Measurements from ENCODE around the gene ESYT3. TPM values are rescaled to one million over a fixed set of nuclear protein-coding genes. Genes with fewer than 3 reads are reported as not detected.

Gene ESYT3
- total RNA-seq, 1 donor from 2014 or later, result 1.1 TPM

DNA sequence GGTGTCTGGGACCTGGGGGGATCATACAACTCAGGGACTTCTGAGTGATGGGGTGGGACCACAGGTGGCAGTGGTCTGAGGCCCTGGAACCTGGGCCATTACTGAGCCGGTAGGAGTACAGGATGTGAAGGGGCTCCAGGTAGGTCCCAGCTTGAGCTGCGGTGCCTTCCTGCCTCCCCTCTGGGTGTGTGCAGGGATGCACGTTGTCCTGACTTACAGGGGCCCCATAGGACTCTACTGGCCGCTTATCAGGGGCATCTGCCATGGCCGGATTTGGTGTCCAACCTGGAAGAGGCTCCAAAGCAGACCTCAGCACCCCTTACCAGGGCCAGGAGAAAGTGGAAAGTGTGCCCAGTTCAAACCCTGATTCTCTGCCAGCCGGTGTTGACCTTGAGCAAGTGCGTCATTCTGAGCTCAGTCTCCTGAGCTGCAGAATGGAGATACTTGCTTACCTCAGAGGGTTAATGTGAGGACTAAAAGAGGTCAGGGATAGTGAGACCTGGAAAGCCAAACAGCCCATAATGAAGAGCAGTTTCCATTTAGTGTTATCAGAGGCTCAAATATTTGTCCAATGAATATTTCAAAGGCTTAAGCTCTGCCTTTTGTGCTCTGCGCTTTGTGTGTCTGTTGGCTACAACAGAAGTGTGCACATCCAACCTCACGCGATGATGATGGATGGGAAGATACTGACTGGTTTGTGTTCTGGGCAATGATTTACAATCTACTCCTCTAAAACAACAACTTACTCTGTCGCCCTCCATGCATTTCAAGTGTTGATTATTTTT lies 35.4 kb upstream of the ESYT3 start:
- FAIRE-seq (no peak), DNase-seq (ENCODE audit: low read depth) (no peak)
- no peak for TF ChIP-seq CTCF (IDR thresholded peaks at IDR 0.05; ENCODE audit: insufficient read depth, low read length, severe bottlenecking)
- Histone ChIP-seq H3K27me3 (ENCODE audit: control insufficient read depth, insufficient read depth, low read length) (no peaks in the 10 kb centered on the region), H3K36me3 (ENCODE audit: control insufficient read depth, insufficient read depth, low read length) (no peaks in the 10 kb centered on the region), H3K4me3 (ENCODE audit: low read depth, low read length) (no peak overlapping the region)

- no peak for TF ChIP-seq CTCF (IDR thresholded peaks at IDR 0.05; ENCODE audit: insufficient read depth, low read length, severe bottlenecking)
- Histone ChIP-seq H3K36me3 (ENCODE audit: control insufficient read depth, insufficient read depth, low read length) (no peaks in the 10 kb centered on the region), H3K27me3 (ENCODE audit: control insufficient read depth, insufficient read depth, low read length) (peaks cover 1% of the 10 kb centered on the region), H3K4me3 (ENCODE audit: low read depth, low read length) (no peak overlapping the region)
- DNase-seq (ENCODE audit: low read depth) (no peak), FAIRE-seq (no peak)
Observed at GRCh38 chr3:138399766-138400165, 34.6 kb upstream of the ESYT3 start.

DNA sequence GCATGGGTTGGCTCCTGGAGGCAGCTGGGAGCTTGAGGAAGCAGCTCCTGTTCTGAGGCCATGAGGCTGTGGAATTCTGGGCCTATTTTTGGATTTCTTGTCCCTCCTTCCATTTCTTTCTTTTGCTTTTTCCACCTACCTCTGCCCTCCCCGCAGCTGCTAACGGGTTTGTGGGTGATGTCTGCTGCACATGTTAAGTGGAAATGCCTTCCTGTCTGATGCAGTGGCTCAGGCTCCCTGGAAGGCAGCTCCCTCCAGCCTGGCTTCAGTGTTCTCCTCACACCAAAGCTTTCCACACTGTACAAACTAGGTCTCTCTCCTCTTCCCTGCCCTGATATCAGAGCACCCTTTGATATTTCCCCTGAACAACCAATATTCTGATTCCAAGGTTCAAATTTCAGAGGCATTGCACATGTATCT lies 33.8 kb upstream of the ESYT3 start:
- DNase-seq (ENCODE audit: low read depth) (no peak), FAIRE-seq (no peak)
- Histone ChIP-seq H3K4me3 (ENCODE audit: low read depth, low read length) (no peak overlapping the region), H3K27me3 (ENCODE audit: control insufficient read depth, insufficient read depth, low read length) (peaks cover 2% of the 10 kb centered on the region), H3K36me3 (ENCODE audit: control insufficient read depth, insufficient read depth, low read length) (no peaks in the 10 kb centered on the region)
- TF ChIP-seq CTCF (IDR thresholded peaks at IDR 0.05; ENCODE audit: insufficient read depth, low read length, severe bottlenecking), result no peak

DNA sequence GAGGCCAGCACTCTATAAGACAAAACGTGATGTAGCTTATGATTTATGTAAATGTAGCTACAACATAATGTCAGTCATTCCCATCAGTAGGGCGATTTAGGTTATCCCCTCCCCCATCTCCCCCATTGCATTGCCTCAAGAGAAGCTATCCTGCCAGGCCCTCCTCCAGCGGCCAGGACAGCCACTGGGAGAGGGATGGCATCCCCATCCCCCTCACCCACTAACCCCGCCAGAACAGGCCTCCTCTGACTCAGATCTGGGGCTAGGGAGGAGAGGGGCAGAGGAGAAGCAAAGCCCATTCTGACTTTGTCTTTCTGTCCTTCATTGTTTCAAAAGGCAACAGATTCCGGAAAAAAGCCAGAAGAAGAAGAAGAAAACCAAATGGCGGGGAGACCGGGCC lies 32.6 kb upstream of the ESYT3 start:
- DNase-seq (ENCODE audit: low read depth), result no peak
- FAIRE-seq, result no peak
- Histone ChIP-seq H3K4me3 (ENCODE audit: low read depth, low read length) (no peak overlapping the region), H3K36me3 (ENCODE audit: control insufficient read depth, insufficient read depth, low read length) (no peaks in the 10 kb centered on the region), H3K27me3 (ENCODE audit: control insufficient read depth, insufficient read depth, low read length) (peaks cover 2% of the 10 kb centered on the region)
- TF ChIP-seq CTCF (IDR thresholded peaks at IDR 0.05; ENCODE audit: insufficient read depth, low read length, severe bottlenecking), result no peak

GRCh38 chr3:138404121-138404520 lies 30.3 kb upstream of the ESYT3 start:
- DNase-seq (ENCODE audit: low read depth) (no peak), FAIRE-seq (no peak)
- no peak overlapping the region for H3K4me3 ChIP-seq (ENCODE audit: low read depth, low read length)

More at GRCh38 chr3:138404121-138404520, 30.3 kb upstream of the ESYT3 start:
- Histone ChIP-seq H3K27me3 (ENCODE audit: control insufficient read depth, insufficient read depth, low read length) (peaks cover 2% of the 10 kb centered on the region), H3K36me3 (ENCODE audit: control insufficient read depth, insufficient read depth, low read length) (no peaks in the 10 kb centered on the region)
- TF ChIP-seq CTCF (IDR thresholded peaks at IDR 0.05; ENCODE audit: insufficient read depth, low read length, severe bottlenecking), result no peak

Data from bronchial epithelial cell (primary cell).